ENCODE data around the gene KHSRP.
A peak's percentile ranks its signal among the peaks of the same experiment; 100 is the strongest.

Gene KHSRP

DNA sequence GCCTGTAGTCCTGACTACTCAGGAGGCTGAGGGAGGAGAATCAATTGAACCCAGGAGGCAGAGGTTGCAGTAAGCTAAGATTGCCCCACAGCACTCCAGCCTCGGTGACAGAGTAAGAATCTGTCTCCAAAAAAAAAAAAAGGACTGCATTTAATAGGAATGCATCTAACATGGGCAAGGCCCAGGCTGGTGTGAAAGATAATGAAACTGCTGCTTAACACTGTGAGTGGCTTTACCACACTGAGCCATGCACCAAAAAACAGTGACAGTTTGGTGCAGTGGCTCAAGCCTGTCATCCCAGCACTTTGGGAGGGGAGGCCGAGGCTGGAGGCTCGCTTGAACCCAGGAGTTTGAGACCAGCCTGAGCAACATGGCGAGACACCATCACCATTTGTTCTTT is 40.2 kb downstream of the KHSRP start:
- no peak for DNase-seq

- no peak for DNase-seq
Measured at GRCh38 chr19:6383188-6383587, 41.4 kb downstream of the KHSRP start.

GRCh38 chr19:6381030-6381750 is 43.4 kb downstream of the KHSRP start:
- no peak for DNase-seq

DNA sequence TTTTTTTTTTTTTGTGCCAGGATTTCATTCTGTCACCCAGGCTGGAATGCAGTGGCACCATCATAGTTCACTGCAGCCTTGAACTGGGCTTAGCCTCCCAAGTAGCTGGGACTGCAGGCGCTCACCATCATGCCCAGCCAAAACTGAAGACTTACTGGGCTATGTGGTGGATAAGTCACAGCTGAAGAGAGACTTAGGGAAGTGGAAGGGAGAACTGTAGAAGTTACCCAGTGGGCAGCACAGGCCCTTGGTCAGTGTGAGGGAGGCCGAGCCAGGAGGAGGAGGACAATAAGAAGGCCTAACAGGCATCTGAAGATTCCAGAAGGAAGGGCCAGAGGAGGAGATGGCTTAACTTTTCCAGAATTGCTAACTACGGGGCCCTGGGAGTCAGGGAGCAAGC is 44.9 kb downstream of the KHSRP start:
- DNase-seq, result no peak

DNA sequence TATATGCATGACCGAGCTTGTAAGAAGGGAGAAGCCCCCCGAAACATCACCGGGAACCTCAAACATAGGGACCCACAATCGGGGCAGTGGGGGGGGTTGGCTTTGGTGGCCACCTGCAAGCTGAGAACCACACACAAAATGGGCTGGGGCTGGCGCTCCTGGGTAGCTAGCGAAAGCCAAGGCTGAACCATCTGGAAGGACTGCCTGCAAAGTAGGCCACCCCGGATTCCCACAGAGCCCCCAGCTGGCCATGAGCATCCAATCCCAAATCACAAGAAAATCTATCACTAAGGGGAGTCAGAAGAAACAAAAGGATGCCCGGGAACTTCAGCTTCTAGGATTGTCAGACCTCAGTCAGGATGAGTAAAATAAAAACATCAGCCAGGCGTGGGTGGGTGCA is 46.1 kb downstream of the KHSRP start:
- no peak for DNase-seq

GRCh38 chr19:6378041-6378440 is 46.6 kb downstream of the KHSRP start:
- no peak for DNase-seq

DNA sequence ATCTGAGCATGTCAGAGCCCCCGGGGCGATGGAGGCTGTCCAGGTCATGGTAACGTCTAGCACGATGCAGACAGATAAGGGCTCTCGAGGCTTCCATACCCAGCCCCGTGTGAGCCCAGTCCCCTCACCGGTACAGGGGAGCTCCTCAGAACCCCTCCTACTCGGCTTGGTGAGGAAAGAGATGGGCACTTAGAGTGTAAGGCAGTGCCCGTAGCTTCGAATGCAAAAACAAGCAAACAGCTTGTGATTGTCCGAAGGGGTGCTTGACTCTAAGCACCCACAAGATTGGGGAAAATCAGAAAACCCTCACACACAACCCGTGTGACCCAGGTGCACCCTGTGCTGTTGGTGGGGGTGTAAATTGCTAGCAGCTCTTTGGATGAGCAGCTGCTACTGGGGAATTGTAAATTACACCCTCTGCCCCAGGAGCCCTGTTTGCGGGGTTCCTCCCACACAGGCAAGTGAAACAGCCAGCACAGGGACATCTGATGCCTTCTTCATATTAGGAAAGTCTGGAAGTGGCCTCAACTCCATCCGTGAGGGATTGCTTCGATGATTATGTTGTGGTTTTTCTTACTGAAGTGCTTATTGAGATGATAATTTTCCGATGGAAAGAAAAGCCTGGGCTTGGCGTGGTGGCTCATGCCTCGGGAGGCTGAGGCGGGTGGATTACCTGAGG is 48.0 kb downstream of the KHSRP start:
- no peak for DNase-seq

DNA sequence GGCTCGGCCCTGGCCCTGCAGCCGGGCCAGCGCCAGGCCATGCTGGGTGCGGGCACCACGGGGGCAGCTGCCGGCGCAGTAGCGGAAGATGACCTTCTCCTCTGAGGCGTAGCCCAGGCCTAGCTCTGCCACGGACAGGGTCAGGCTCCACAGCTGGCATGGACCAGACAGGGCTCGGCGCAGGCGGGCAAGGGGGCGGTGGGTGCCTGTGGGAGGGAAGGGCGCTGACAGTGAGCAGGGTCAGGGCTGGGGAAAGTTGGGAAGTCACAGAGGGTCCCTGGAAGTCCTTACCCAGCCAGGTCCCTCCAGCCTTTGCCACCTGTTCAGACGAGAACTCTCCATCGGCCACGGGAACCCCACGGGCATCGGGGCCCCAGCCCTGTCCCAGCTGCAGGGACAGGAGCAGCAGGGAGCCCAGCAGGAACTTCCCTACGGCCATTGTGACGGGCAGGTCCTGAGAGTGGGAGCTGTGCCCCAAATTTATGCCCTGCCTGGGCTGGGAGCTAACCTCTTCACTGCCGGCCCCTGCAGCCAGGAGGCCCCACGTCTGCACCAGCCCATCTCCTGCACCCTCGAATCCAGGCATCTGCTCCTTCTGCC is 49.1 kb downstream of the KHSRP start, which contains the start of gene PSPN:
PSPN (minus strand) TSS at position 523 of the 600 bp plus-strand sequence; CDS start at position 439, 84 bp downstream.
- DNase-seq, result no peak

GRCh38 chr19:6374711-6375410 is 49.8 kb downstream of the KHSRP start:
- DNase-seq, result no peak

DNA sequence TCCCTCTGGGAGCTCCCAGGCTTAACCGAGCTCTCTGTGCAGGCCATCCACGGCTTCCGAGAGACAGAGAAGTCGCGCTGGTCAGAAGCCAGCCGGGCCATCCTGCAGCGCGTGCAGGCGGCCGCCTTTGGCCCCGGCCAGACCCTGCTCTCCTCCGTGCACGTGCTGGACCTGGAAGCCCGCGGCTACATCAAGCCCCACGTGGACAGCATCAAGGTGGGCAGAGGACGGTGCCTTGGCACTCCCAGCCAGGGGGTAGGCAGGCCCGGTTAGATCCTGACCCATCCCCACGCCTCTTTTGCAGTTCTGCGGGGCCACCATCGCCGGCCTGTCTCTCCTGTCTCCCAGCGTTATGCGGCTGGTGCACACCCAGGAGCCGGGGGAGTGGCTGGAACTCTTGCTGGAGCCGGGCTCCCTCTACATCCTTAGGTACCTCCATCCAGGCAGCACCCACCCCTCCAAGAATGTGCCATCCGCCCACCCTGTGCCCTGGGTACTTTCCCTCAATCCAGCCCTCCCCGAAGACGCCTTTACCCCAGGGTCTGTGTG is 50.4 kb downstream of the KHSRP start:
- DNase-seq, result no peak

- DNase-seq, result no peak
Measured at GRCh38 chr19:6373813-6374108, 50.9 kb downstream of the KHSRP start.

DNA sequence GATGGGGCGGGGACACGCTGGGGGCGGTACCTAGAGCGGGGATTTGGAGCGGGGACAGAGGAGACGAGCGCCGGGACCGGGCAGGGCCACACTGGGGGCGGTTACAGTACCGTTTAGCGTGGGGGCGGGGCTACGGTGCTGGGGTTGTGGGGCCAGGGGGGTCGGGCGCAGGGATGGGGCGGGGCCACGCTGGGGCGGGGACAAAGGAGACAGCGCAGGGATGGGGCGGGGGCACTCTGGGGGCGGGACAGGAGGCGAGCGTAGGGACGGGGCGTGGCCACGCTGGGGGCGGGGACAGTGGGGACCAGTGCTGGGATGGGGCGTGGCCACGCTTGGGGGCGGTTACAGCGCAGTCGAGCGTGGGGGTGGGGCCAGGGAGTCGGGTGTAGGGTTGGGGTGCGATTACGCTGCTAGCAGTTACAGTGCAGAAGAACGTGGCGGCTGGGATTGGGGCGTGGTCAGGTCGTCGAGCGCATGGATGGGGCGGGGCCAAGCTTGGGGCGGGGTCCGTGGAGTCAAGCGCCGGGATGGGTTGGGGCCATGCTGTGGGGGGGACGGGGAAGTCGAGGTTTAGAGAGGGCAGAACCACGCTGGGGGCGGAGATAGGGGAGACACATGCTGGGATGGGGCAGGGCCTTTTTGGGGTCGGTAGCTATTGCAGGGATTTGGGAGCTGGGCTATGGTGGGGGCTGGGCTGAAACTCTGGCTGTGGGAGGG is 51.4 kb downstream of the KHSRP start:
- peak; percentile 99 for DNase-seq

DNA sequence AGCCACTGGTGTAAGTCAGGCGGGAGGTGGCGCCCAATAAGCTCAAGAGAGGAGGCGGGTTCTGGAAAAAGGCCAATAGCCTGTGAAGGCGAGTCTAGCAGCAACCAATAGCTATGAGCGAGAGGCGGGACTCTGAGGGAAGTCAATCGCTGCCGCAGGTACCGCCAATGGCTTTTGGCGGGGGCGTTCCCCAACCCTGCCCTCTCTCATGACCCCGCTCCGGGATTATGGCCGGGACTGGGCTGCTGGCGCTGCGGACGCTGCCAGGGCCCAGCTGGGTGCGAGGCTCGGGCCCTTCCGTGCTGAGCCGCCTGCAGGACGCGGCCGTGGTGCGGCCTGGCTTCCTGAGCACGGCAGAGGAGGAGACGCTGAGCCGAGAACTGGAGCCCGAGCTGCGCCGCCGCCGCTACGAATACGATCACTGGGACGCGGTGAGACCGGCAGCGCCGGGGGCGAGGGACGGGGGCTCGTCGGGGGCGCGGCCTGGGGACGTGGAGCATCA is 52.0 kb downstream of the KHSRP start, which contains the start of gene ALKBH7:
ALKBH7 (plus strand) TSS at position 201 of the 502 bp plus-strand sequence; CDS start at position 228, 27 bp downstream.
- DNase-seq, result peak; percentile 90

GRCh38 chr19:6364353-6364752 is 60.3 kb downstream of the KHSRP start:
- no peak for DNase-seq
